Measurements from ENCODE around the gene PLSCR3.

PLSCR3 gene

DNA sequence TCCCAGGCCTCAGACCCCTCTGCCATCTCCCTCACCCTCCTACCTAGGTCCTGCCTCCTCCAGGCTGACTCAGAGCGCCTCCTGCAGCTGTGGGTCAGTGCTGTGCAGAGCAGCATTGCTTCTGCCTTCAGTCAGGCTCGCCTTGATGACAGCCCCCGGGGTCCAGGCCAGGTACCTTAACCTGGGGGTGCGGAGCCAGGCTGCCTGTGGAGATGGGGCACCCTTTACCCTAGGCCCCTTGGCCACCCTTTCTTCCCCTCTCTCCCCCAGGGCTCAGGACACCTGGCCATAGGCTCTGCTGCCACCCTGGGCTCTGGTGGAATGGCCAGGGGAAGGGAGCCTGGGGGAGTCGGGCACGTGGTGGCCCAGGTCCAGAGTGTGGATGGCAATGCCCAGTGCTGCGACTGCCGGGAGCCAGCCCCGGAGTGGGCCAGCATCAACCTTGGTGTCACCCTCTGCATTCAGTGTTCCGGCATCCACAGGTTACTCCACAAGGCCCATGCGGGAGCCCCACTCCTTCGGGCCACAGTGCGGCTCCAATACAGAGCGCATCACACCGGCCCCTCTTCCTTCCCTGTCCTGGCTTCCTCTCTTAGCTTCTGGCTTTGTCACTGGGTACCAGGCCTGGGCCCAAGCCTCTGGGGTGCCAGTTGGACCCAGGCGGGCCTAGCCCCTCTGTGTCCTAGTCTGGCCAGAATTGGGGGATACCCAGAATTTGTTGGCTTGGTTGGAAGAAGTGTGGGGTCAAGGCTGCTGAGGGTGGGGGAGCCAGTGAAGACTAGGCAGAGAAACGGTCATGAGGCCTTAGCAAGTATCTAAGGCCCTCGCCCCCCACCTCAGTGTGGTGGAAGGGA, 47.3 kb downstream of the PLSCR3 start:
- DNase-seq = no peak

- no peak for DNase-seq
Measured at GRCh38 chr17:7343250-7343649, 51.1 kb downstream of the PLSCR3 start.

- DNase-seq = no peak
Measured at GRCh38 chr17:7341842-7342241, 52.5 kb downstream of the PLSCR3 start.

- DNase-seq = no peak
Measured at GRCh38 chr17:7340179-7340578, 54.1 kb downstream of the PLSCR3 start.

Measured in NCI-H510A treated with DMSO at 0.1 percent for 48 hours (cell line).